NCI-H1417 (cell line): ENCODE data around the gene INTS11.

ENCODE experiments used
- DNase-seq, 3 experiments: peaks; one replicate each; lab custom pipeline; 2025; lab: John Stamatoyannopoulos, UW

The INTS11 gene

GRCh38 chr1:1343811-1344421, 19.5 kb upstream of the INTS11 start:
- no peak for DNase-seq

- no peak for DNase-seq
These were observed 18.2 kb upstream of the INTS11 start for GRCh38 chr1:1342584-1343115.

DNA sequence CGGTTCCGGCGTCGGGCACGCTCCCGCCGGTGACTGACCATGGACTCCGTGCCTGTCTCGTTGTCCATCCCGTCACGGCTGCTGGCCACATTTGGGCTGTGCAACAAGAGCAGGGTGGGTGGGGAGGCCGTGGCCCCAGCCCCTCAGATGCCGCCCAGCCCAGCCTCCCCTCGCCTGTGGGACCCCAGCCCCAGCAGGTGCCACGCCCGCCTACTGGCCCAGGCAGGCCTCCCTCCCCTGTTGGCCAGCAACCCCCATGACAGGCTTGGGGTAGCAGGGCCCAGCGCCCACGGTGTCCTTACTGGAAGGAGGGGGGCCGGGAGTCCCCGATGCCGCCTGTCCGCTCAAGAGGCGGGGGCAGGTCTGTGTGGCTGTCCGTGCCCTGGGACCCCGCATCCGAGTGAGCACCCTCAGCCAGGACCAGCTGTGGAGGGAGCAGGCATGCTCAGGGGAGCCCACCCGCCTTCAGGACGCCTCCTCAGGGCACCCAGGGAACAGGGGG, 17.7 kb upstream of the INTS11 start:
- DNase-seq: no peak

- no peak for DNase-seq
These were observed 17.1 kb upstream of the INTS11 start for GRCh38 chr1:1341549-1342021.

DNA sequence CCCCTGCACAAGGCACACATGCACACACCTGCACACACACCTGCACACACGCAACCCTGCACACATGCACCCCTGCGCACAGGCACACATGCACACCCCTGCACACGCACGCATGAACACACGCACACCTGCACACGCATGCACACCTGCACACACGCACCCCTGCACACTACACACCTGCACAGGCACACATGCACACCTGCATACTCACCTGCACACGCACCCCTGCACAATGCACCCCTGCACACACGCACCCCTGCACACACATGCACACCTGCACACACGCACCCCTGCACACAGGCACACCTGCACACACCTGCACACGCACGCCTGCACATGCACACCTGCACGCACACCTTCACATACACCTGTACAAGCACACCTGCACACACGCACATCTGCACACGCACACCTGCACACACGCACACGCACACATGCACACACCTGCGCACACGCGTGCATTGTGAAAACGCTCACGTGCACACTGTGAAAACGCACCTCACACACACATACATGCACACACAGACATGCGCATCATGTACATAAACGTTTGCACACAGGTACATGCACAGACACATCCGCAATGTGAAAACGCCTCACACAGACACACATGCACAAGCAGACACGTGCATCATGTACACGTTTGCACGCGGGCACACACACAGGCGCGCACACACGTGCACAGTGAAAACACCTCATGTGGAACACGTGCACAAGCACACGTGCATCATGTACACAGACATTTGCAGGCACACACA, 16.5 kb upstream of the INTS11 start:
- no peak for DNase-seq

- DNase-seq: no peak
These were observed 15.7 kb upstream of the INTS11 start for GRCh38 chr1:1340185-1340584.

- DNase-seq: no peak
These were observed 13.8 kb upstream of the INTS11 start for GRCh38 chr1:1338278-1338677.

DNA sequence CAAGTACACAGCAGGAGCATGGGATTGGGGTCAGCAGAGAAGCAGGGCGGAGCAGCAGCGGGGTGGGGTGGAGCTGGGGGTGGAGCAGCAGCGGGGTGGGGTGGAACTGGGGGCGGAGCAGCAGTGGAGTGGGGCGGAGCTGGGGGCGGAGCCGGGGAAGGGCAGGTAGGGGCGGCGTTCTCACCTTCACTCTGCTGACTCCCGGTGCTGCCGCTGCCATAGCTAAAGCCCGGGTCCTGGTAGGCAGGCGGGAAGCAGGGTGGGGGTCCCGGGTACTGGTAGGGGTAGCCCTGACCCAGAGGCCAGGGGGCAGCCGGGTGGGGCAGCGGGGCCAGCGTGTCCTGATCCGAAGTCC, 13.3 kb upstream of the INTS11 start:
- peak in 1 of 3 experiments; percentile 24 for DNase-seq

GRCh38 chr1:1336931-1337792, 12.7 kb upstream of the INTS11 start:
- no peak for DNase-seq

- DNase-seq: no peak
These were observed 12.0 kb upstream of the INTS11 start for GRCh38 chr1:1336446-1336845.

DNA sequence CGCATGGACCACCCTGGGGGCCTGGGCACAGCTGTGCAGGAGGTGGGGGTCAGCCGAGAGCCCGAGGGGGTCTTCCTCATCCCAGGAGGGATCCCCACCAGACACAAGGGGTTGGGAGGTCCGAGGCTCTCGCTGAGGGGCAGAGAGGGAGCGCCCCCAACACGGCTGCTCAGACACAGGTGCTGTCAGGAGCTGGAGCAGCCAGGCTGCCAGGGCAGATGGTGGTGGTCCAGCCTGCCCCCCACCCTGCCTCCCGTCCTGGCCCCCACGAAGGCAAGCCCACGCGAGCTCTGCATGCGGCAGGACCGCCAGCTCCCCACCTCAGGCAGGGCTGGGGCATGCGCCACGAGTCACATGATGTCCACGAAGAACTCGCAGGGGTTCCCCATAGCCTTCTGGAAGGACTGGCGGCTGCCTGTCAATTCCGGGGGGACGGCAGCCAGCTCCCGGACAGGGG, 11.4 kb upstream of the INTS11 start:
- DNase-seq: no peak

DNA sequence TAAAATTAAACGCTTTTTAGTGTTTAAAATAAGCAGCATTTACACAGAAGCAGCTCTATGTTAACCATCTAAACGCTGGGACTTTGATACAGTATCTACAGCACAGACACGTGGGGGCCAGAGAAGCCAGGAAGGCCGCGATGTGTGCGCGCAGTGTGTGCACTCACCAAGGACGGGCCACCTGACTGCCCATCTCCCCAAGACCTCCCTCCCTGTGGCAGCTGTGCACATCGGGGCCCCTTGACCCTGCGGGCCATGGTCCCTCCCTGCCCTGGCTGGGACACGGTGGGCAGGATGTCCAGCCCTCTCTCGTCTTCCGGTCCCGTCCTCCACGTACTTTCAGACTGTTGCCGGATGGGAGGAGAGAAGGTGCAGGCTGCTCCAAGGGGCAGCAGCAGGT, 10.8 kb upstream of the INTS11 start:
- DNase-seq: no peak

DNA sequence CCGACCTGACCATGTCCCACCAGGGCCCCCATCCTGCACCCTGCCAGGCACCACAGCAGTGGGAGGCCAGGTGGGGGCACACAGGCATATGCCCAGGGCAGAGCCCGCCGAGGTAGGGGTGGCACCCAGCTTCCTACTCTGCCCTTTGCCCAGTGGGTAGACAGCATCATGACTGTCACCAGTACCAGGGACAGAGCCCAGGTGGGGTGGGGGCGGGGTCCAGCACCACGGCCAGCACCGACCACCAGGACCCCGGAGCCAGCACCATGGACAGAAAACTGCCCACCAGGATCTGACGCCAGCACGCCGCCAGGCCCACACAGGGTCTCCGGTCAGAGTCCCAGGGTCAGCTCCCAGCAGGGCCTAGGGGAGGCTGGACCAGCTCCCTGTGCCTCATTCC, 10.4 kb upstream of the INTS11 start:
- no peak for DNase-seq

DNA sequence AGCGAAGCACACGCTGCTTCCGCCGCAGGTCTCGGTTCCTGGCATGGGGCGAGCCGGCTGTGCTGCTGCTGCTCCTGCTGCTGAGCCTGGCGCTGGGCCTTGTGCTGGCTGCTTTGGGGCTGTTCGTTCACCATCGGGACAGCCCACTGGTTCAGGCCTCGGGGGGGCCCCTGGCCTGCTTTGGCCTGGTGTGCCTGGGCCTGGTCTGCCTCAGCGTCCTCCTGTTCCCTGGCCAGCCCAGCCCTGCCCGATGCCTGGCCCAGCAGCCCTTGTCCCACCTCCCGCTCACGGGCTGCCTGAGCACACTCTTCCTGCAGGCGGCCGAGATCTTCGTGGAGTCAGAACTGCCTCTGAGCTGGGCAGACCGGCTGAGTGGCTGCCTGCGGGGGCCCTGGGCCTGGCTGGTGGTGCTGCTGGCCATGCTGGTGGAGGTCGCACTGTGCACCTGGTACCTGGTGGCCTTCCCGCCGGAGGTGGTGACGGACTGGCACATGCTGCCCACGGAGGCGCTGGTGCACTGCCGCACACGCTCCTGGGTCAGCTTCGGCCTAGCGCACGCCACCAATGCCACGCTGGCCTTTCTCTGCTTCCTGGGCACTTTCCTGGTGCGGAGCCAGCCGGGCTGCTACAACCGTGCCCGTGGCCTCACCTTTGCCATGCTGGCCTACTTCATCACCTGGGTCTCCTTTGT, 9.2 kb upstream of the INTS11 start:
- no peak for DNase-seq

DNA sequence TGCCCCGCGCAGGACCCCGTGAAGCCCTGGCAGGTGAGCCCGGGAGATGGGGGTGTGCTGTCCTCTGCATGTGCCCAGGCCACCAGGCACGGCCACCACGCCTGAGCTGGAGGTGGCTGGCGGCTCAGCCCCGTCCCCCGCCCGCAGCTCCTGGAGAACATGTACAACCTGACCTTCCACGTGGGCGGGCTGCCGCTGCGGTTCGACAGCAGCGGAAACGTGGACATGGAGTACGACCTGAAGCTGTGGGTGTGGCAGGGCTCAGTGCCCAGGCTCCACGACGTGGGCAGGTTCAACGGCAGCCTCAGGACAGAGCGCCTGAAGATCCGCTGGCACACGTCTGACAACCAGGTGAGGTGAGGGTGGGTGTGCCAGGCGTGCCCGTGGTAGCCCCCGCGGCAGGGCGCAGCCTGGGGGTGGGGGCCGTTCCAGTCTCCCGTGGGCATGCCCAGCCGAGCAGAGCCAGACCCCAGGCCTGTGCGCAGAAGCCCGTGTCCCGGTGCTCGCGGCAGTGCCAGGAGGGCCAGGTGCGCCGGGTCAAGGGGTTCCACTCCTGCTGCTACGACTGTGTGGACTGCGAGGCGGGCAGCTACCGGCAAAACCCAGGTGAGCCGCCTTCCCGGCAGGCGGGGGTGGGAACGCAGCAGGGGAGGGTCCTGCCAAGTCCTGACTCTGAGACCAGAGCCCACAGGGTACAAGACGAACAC, 8.5 kb upstream of the INTS11 start:
- no peak for DNase-seq

GRCh38 chr1:1332031-1332755, 7.7 kb upstream of the INTS11 start:
- DNase-seq: no peak

- DNase-seq: no peak
These were observed 6.9 kb upstream of the INTS11 start, which contains the start of gene TAS1R3 for GRCh38 chr1:1331068-1331965. TAS1R3 (plus strand) TSS chr1:1331280; CDS start chr1:1331346, 66 bp downstream.

- DNase-seq: peak in 2 of 3 experiments; percentile 18 to 45
These were observed 6.1 kb upstream of the INTS11 start for GRCh38 chr1:1330366-1331067.
